WTC11 (cell line): ENCODE data around the gene RND2. TPM values are rescaled to one million over a fixed set of nuclear protein-coding genes. Genes with fewer than 3 reads are reported as not detected.
A peak's percentile ranks its signal among the peaks of the same experiment; 100 is the strongest.

ENCODE experiments used
- ATAC-seq: fragments of 200-7000 bp; cut with Tn5 transposase; 2 replicates; pipeline ENCODE4 v1.10.0; 2021; ENCODE audit warnings: mild to moderate bottlenecking, moderate library complexity
- CTCF ChIA-PET: fragments of 300-600 bp; sonication (Branson Sonifier 250); formaldehyde crosslinking; loops from one replicate; lab custom pipeline; 2021; ENCODE audit warnings: antibody characterized with exemption; lab: Charles Lee
- POLR2A ChIA-PET: fragments of 350-600 bp; sonication (Branson Sonifier 250); formaldehyde crosslinking; loops from one replicate; lab custom pipeline; 2021; ENCODE audit warnings: antibody characterized with exemption; lab: Charles Lee
- DNase-seq: peaks from one replicate; pipeline ENCODE4 v3.0.0; 2021; ENCODE audit warnings: low spot score
- H3K27ac Mint-ChIP-seq: 2 replicates; pipeline ENCODE4 v1.8.0; 2021; ENCODE audit warnings: mixed read lengths
- H3K27me3 Mint-ChIP-seq: 2 replicates; pipeline ENCODE4 v1.8.0; 2021; ENCODE audit warnings: low read depth, mild to moderate bottlenecking, moderate library complexity, mixed read lengths
- H3K36me3 Mint-ChIP-seq: 2 replicates; pipeline ENCODE4 v1.8.0; 2021; ENCODE audit warnings: mixed read lengths
- H3K4me1 Mint-ChIP-seq: 2 replicates; pipeline ENCODE4 v1.8.0; 2022; ENCODE audit warnings: mixed read lengths
- H3K4me3 Mint-ChIP-seq: 2 replicates; pipeline ENCODE4 v1.8.0; 2021; ENCODE audit warnings: mild to moderate bottlenecking, moderate library complexity, mixed read lengths
- H3K9me3 Mint-ChIP-seq: 2 replicates; pipeline ENCODE4 v1.8.0; 2021; ENCODE audit warnings: mixed read lengths
- ATF1 ChIP-seq: sonication (generic); formaldehyde crosslinking; IDR thresholded peaks from 2 replicates; pipeline ENCODE4 v1.8.1; 2023; ENCODE audit warnings: mild to moderate bottlenecking, moderate library complexity, missing genetic modification reagents
- FOXJ3 ChIP-seq: sonication (generic); formaldehyde crosslinking; IDR thresholded peaks from 2 replicates; pipeline ENCODE4 v1.9.0; 2021; ENCODE audit warnings: missing genetic modification reagents, mild to moderate bottlenecking, borderline replicate concordance
- PRRX2 ChIP-seq: fragments of 250-450 bp; sonication (Bioruptor Pico); IDR thresholded peaks from 2 replicates; pipeline ENCODE4 v1.8.0; 2021; ENCODE audit warnings: mild to moderate bottlenecking
- RORB ChIP-seq: fragments of 250-450 bp; sonication (Bioruptor Pico); IDR thresholded peaks from 2 replicates; pipeline ENCODE4 v1.9.0; 2021; ENCODE audit warnings: mild to moderate bottlenecking
- SMAD4 ChIP-seq: sonication (generic); formaldehyde crosslinking; IDR thresholded peaks from 2 replicates; pipeline ENCODE4 v1.8.0; 2022; ENCODE audit warnings: mild to moderate bottlenecking, missing genetic modification reagents
- TCF7 ChIP-seq: sonication (generic); formaldehyde crosslinking; IDR thresholded peaks from 2 replicates; pipeline ENCODE4 v1.8.0; 2022; ENCODE audit warnings: mild to moderate bottlenecking, low read depth, missing genetic modification reagents, moderate library complexity
- ZNF121 ChIP-seq: sonication (generic); formaldehyde crosslinking; IDR thresholded peaks from 2 replicates; pipeline ENCODE4 v1.8.0; 2023; ENCODE audit warnings: missing genetic modification reagents
- ZNF219 ChIP-seq: sonication (generic); formaldehyde crosslinking; IDR thresholded peaks from 2 replicates; pipeline ENCODE4 v1.8.0; 2023; ENCODE audit warnings: missing genetic modification reagents, mild to moderate bottlenecking, borderline replicate concordance
- ZNF263 ChIP-seq: sonication (generic); formaldehyde crosslinking; IDR thresholded peaks from 2 replicates; pipeline ENCODE4 v1.8.1; 2022; ENCODE audit warnings: low read depth, mild to moderate bottlenecking, moderate library complexity, missing genetic modification reagents
- ZNF416 ChIP-seq: fragments of 250-450 bp; sonication (Bioruptor Pico); IDR thresholded peaks from 2 replicates; pipeline ENCODE4 v1.9.0; 2021; ENCODE audit warnings: mild to moderate bottlenecking, inconsistent platforms
- ZNF671 ChIP-seq: fragments of 250-450 bp; sonication (Bioruptor Pico); IDR thresholded peaks from 2 replicates; pipeline ENCODE4 v1.8.0; 2021; ENCODE audit warnings: mild to moderate bottlenecking
- total RNA-seq: library from RNA; stranded (reverse); gene quantifications from 3 replicates; pipeline ENCODE4 v1.2.3, GENCODE V29; 2021
- TF ChIP-seq, protein P1 (sequence below): fragments of 250-450 bp; sonication (Bioruptor Pico); IDR thresholded peaks from 2 replicates; pipeline ENCODE4 v2.1.2; 2022; ENCODE audit warnings: mild to moderate bottlenecking, moderate library complexity
- TF ChIP-seq, protein P2 (sequence below): sonication (generic); formaldehyde crosslinking; conservative IDR thresholded peaks from 2 replicates; pipeline ENCODE4 v1.8.1; 2023; ENCODE audit warnings: mild to moderate bottlenecking, low read depth, missing genetic modification reagents, moderate library complexity
- TF ChIP-seq, protein P3 (sequence below): fragments of 200-600 bp; IDR thresholded peaks from 2 replicates; pipeline ENCODE4 v1.8.0; 2022; ENCODE audit warnings: antibody characterized with exemption
- TF ChIP-seq, protein P4 (sequence below): fragments of 250-450 bp; sonication (Bioruptor Pico); IDR thresholded peaks from 2 replicates; pipeline ENCODE4 v1.9.0; 2021; ENCODE audit warnings: mild to moderate bottlenecking

RND2 gene
- total RNA-seq, 1 experiment from 2014 or later: 50.2 TPM

DNA sequence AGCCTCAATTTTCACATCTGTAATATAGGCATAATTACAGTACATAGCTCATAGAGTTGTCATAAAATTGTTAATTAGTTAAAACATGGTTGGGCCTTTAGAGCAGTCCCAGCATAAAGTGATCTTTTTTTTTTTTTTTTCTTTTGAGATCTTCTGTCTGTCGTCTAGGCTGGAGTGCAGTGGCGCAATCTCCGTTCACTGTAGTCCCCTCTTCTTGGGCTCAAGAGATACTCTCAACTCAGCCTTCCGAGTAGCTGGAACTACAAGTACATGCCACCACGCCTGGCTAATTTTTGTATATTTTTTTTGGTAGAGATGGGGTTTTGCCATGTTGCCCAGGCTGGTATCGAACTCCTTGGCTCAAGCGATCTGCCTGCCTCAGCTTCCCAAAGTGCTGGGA lies 31.0 kb downstream of the RND2 start (continued):
- no peak for TF ChIP-seq TCF7 (CRISPR knock-in tag)

DNA sequence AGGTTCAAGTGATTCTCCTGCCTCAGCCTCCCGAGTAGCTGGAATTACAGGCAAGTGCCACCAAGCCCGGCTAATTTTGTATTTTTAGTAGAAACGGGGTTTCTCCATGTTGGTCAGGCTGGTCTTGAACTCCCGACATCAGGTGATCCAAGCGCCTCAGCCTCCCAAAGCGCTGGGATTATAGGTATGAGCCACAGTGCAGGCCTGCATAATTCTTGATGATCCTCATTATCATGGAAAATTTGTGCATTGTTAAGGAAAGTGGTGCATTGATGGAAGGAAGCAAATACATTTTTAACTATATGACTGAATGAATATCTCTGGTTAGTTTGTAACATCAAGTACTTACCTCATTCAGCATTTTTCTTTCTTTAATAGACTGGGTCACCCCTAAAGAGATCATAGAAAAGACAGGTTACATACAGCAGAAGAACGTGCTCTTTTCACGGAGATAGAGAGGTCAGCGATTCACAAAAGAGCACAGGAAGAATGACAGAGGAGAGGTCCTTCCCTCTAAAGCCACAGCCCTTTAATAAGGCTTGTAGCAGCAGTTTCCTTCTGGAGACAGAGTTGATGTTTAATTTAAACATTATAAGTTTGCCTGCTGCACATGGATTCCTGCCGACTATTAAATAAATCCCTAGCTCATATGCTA lies 38.1 kb downstream of the RND2 start:
- POLR2A ChIA-PET: no interaction called here
- Mint-ChIP-seq H3K4me1 (peaks cover 21% of the 10 kb centered on the region), H3K9me3 (no peaks in the 10 kb centered on the region), H3K36me3 (peaks cover 19% of the 10 kb centered on the region), H3K4me3 (no peak overlapping the region), H3K27ac (peak overlapping the region; percentile 82), H3K27me3 (no peaks in the 10 kb centered on the region)
- ATAC-seq (0 out of 2 replicates have a peak, but pooled peaks have one; percentile 22), DNase-seq (no peak)
- CTCF ChIA-PET: interaction anchor here (1.5 kb wide), 1 partner anchor 10 kb away, joined by 3 read pairs; no protein-coding TSS in a partner anchor
- TF ChIP-seq, protein P1, sequence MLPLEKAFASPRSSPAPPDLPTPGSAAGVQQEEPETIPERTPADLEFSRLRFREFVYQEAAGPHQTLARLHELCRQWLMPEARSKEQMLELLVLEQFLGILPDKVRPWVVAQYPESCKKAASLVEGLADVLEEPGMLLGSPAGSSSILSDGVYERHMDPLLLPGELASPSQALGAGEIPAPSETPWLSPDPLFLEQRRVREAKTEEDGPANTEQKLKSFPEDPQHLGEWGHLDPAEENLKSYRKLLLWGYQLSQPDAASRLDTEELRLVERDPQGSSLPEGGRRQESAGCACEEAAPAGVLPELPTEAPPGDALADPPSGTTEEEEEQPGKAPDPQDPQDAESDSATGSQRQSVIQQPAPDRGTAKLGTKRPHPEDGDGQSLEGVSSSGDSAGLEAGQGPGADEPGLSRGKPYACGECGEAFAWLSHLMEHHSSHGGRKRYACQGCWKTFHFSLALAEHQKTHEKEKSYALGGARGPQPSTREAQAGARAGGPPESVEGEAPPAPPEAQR (CRISPR knock-in tag): no peak
- TF ChIP-seq ATF1 (CRISPR knock-in tag) (no peak), ZNF219 (CRISPR knock-in tag) (no peak), PRRX2 (no peak), ZNF671 (no peak), FOXJ3 (CRISPR knock-in tag) (no peak), ZNF121 (CRISPR knock-in tag) (no peak), RORB (CRISPR knock-in tag) (no peak), SMAD4 (no peak), ZNF263 (CRISPR knock-in tag) (no peak), ZNF416 (no peak)
- TF ChIP-seq, protein P2, sequence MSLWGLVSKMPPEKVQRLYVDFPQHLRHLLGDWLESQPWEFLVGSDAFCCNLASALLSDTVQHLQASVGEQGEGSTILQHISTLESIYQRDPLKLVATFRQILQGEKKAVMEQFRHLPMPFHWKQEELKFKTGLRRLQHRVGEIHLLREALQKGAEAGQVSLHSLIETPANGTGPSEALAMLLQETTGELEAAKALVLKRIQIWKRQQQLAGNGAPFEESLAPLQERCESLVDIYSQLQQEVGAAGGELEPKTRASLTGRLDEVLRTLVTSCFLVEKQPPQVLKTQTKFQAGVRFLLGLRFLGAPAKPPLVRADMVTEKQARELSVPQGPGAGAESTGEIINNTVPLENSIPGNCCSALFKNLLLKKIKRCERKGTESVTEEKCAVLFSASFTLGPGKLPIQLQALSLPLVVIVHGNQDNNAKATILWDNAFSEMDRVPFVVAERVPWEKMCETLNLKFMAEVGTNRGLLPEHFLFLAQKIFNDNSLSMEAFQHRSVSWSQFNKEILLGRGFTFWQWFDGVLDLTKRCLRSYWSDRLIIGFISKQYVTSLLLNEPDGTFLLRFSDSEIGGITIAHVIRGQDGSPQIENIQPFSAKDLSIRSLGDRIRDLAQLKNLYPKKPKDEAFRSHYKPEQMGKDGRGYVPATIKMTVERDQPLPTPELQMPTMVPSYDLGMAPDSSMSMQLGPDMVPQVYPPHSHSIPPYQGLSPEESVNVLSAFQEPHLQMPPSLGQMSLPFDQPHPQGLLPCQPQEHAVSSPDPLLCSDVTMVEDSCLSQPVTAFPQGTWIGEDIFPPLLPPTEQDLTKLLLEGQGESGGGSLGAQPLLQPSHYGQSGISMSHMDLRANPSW: no peak
- TF ChIP-seq, protein P3, sequence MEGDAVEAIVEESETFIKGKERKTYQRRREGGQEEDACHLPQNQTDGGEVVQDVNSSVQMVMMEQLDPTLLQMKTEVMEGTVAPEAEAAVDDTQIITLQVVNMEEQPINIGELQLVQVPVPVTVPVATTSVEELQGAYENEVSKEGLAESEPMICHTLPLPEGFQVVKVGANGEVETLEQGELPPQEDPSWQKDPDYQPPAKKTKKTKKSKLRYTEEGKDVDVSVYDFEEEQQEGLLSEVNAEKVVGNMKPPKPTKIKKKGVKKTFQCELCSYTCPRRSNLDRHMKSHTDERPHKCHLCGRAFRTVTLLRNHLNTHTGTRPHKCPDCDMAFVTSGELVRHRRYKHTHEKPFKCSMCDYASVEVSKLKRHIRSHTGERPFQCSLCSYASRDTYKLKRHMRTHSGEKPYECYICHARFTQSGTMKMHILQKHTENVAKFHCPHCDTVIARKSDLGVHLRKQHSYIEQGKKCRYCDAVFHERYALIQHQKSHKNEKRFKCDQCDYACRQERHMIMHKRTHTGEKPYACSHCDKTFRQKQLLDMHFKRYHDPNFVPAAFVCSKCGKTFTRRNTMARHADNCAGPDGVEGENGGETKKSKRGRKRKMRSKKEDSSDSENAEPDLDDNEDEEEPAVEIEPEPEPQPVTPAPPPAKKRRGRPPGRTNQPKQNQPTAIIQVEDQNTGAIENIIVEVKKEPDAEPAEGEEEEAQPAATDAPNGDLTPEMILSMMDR: no peak
- TF ChIP-seq, protein P4, sequence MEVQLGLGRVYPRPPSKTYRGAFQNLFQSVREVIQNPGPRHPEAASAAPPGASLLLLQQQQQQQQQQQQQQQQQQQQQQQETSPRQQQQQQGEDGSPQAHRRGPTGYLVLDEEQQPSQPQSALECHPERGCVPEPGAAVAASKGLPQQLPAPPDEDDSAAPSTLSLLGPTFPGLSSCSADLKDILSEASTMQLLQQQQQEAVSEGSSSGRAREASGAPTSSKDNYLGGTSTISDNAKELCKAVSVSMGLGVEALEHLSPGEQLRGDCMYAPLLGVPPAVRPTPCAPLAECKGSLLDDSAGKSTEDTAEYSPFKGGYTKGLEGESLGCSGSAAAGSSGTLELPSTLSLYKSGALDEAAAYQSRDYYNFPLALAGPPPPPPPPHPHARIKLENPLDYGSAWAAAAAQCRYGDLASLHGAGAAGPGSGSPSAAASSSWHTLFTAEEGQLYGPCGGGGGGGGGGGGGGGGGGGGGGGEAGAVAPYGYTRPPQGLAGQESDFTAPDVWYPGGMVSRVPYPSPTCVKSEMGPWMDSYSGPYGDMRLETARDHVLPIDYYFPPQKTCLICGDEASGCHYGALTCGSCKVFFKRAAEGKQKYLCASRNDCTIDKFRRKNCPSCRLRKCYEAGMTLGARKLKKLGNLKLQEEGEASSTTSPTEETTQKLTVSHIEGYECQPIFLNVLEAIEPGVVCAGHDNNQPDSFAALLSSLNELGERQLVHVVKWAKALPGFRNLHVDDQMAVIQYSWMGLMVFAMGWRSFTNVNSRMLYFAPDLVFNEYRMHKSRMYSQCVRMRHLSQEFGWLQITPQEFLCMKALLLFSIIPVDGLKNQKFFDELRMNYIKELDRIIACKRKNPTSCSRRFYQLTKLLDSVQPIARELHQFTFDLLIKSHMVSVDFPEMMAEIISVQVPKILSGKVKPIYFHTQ (CRISPR knock-in tag): no peak
